HL-60 (cell line): ENCODE measurements around the gene BIN1.

ENCODE experiments used
- CTCF ChIP-seq: IDR thresholded peaks from one replicate; pipeline ENCODE4 v1.5.1; 2011; ENCODE audit warnings: low read length, control low read depth, inconsistent platforms; ENCODE audit not compliant: insufficient read depth
- GABPA ChIP-seq: IDR thresholded peaks from 2 replicates; pipeline ENCODE4 v1.6.1; 2012; ENCODE audit warnings: low read depth
- REST ChIP-seq: IDR thresholded peaks from 2 replicates; pipeline ENCODE4 v1.6.1; 2012; ENCODE audit warnings: low read depth; ENCODE audit not compliant: insufficient replicate concordance
- SPI1 ChIP-seq: IDR thresholded peaks from 2 replicates; pipeline ENCODE4 v1.6.1; 2012; ENCODE audit warnings: low read depth, mild to moderate bottlenecking, borderline replicate concordance

GRCh38 chr2:127153691-127154158, 46.8 kb upstream of the BIN1 start:
- TF ChIP-seq CTCF: no peak
- TF ChIP-seq GABPA: no peak
- no peak for TF ChIP-seq REST
- TF ChIP-seq SPI1: no peak
